ENCODE results near the gene APBB1. TPM values are rescaled to one million over a fixed set of nuclear protein-coding genes. Genes with fewer than 3 reads are reported as not detected.

The APBB1 gene
- polyA plus RNA-seq, 1 experiment = 62.5 TPM

GRCh38 chr11:6456361-6457073 lies 37.6 kb upstream of the APBB1 start:
- H3K36me3 ChIP-seq (ENCODE audit: control insufficient read depth, insufficient read depth, low read length) = peaks cover 26% of the 10 kb centered on the region
- TF ChIP-seq CTCF (IDR thresholded peaks at IDR 0.05; ENCODE audit: insufficient read depth, low read depth, low read length) = no peak
- no peak overlapping the region for H3K4me3 ChIP-seq (ENCODE audit: low read depth, low read length)
- CTCF ChIA-PET = interaction anchor here (4.5 to 6.1 kb wide), 2 partner anchors 14 to 78 kb away, joined by 21 to 61 read pairs; partner anchors contain the start of gene HPX
- DNase-seq (ENCODE audit: low read depth) = no peak
- no peaks in the 10 kb centered on the region for H3K27me3 ChIP-seq (ENCODE audit: control insufficient read depth, insufficient read depth, low read length)
- POLR2A ChIA-PET = no interaction called here

GRCh38 chr11:6455070-6455469 lies 36.2 kb upstream of the APBB1 start:
- no peaks in the 10 kb centered on the region for H3K27me3 ChIP-seq (ENCODE audit: control insufficient read depth, insufficient read depth, low read length)
- no peak overlapping the region for H3K4me3 ChIP-seq (ENCODE audit: low read depth, low read length)
- TF ChIP-seq CTCF (IDR thresholded peaks at IDR 0.05; ENCODE audit: insufficient read depth, low read depth, low read length) = no peak
- H3K36me3 ChIP-seq (ENCODE audit: control insufficient read depth, insufficient read depth, low read length) = peaks cover 34% of the 10 kb centered on the region
- POLR2A ChIA-PET = no interaction called here
- no peak for DNase-seq (ENCODE audit: low read depth)
- CTCF ChIA-PET = interaction anchor here (1.2 to 6.1 kb wide), 4 partner anchors 12 to 76 kb away, joined by 4 to 61 read pairs (median 17); partner anchors contain the start of gene HPX

GRCh38 chr11:6453152-6453551 lies 34.3 kb upstream of the APBB1 start:
- H3K4me3 ChIP-seq (ENCODE audit: low read depth, low read length) = no peak overlapping the region
- peaks cover 38% of the 10 kb centered on the region for H3K36me3 ChIP-seq (ENCODE audit: control insufficient read depth, insufficient read depth, low read length)
- TF ChIP-seq CTCF (IDR thresholded peaks at IDR 0.05; ENCODE audit: insufficient read depth, low read depth, low read length) = no peak
- no peak for DNase-seq (ENCODE audit: low read depth)
- ChIA-PET POLR2A (no interaction called here), CTCF (interaction anchor here (0.9 to 6.1 kb wide), 4 partner anchors 10 to 252 kb away, joined by 3 to 61 read pairs (median 17); partner anchors contain the start of gene HPX)
- no peaks in the 10 kb centered on the region for H3K27me3 ChIP-seq (ENCODE audit: control insufficient read depth, insufficient read depth, low read length)

- DNase-seq (ENCODE audit: low read depth) = no peak
- no peak for TF ChIP-seq CTCF (IDR thresholded peaks at IDR 0.05; ENCODE audit: insufficient read depth, low read depth, low read length)
- peaks cover 34% of the 10 kb centered on the region for H3K36me3 ChIP-seq (ENCODE audit: control insufficient read depth, insufficient read depth, low read length)
- no peak overlapping the region for H3K4me3 ChIP-seq (ENCODE audit: low read depth, low read length)
- CTCF ChIA-PET = interaction anchor here (4.5 to 6.1 kb wide), 2 partner anchors 9 to 73 kb away, joined by 21 to 61 read pairs; partner anchors contain the start of gene HPX
- POLR2A ChIA-PET = no interaction called here
- H3K27me3 ChIP-seq (ENCODE audit: control insufficient read depth, insufficient read depth, low read length) = no peaks in the 10 kb centered on the region
These were observed 33.3 kb upstream of the APBB1 start for GRCh38 chr11:6452219-6452618.

- no peak for DNase-seq (ENCODE audit: low read depth)
- TF ChIP-seq CTCF (IDR thresholded peaks at IDR 0.05; ENCODE audit: insufficient read depth, low read depth, low read length) = no peak
- H3K4me3 ChIP-seq (ENCODE audit: low read depth, low read length) = no peak overlapping the region
- no peaks in the 10 kb centered on the region for H3K27me3 ChIP-seq (ENCODE audit: control insufficient read depth, insufficient read depth, low read length)
- ChIA-PET POLR2A (no interaction called here), CTCF (interaction anchor here (0.6 to 4.0 kb wide), 5 partner anchors 10 to 69 kb away, joined by 3 to 27 read pairs (median 5); no protein-coding TSS in a partner anchor)
- peaks cover 14% of the 10 kb centered on the region for H3K36me3 ChIP-seq (ENCODE audit: control insufficient read depth, insufficient read depth, low read length)
These were observed 29.7 kb upstream of the APBB1 start for GRCh38 chr11:6448574-6448973.

All from BJ (cell line).